Measurements from ENCODE around the gene CDC42SE1.
A peak's percentile ranks its signal among the peaks of the same experiment; 100 is the strongest.
"Not testable (repeated sequence)": the region's sequence is repeated elsewhere in the genome, so short reads cannot be mapped to it uniquely, and the experiment has no call there.

CDC42SE1 gene

GRCh38 chr1:151059109-151060006 is at the start of gene CDC42SE1:
TSS of gene CDC42SE1 (minus strand) at chr1:151059622. CDS start at chr1:151055730, 3,892 bp downstream.
- DNase-seq: peak; percentile 86

- DNase-seq: no peak
These were observed 48.9 kb upstream of the CDC42SE1 start for GRCh38 chr1:151108331-151108730.

- no peak for DNase-seq
These were observed 47.5 kb upstream of the CDC42SE1 start for GRCh38 chr1:151106894-151107293.

- DNase-seq: no peak
These were observed 45.2 kb upstream of the CDC42SE1 start for GRCh38 chr1:151104630-151105029.

GRCh38 chr1:151098126-151098525 is 38.7 kb upstream of the CDC42SE1 start:
- no peak for DNase-seq

GRCh38 chr1:151097426-151097825 is 38.0 kb upstream of the CDC42SE1 start:
- DNase-seq: not testable (repeated sequence)

GRCh38 chr1:151085953-151086559 is 26.6 kb upstream of the CDC42SE1 start:
- DNase-seq: no peak

- DNase-seq: no peak
These were observed 12.8 kb upstream of the CDC42SE1 start for GRCh38 chr1:151072224-151072623.

GRCh38 chr1:151070474-151071276 is 11.3 kb upstream of the CDC42SE1 start, which contains the start of gene GABPB2:
TSS of gene GABPB2 (plus strand) at chr1:151070761. CDS start at chr1:151088190, 17,429 bp downstream.
- peak; percentile 89 for DNase-seq

- DNase-seq: no peak
These were observed 9.7 kb upstream of the CDC42SE1 start for GRCh38 chr1:151069103-151069486.

- DNase-seq: no peak
These were observed 7.8 kb upstream of the CDC42SE1 start for GRCh38 chr1:151067185-151067584.

- no peak for DNase-seq
These were observed 5.7 kb upstream of the CDC42SE1 start for GRCh38 chr1:151065089-151065645.

GRCh38 chr1:151062741-151063371 is 3.4 kb upstream of the CDC42SE1 start:
- no peak for DNase-seq

- no peak for DNase-seq
These were observed 2.3 kb upstream of the CDC42SE1 start for GRCh38 chr1:151061704-151062103.

- DNase-seq: no peak
These were observed 1.4 kb upstream of the CDC42SE1 start for GRCh38 chr1:151060657-151061421.

- DNase-seq: peak; percentile 14
These were observed 710 bp upstream of the CDC42SE1 start, which contains the start of gene MLLT11 for GRCh38 chr1:151060007-151060656. TSS of gene MLLT11 (plus strand) at chr1:151060397. CDS start at chr1:151067225, 6,828 bp downstream.

GRCh38 chr1:151058692-151059091 is 730 bp downstream of the CDC42SE1 start:
- no peak for DNase-seq

- peak; percentile 11 for DNase-seq
These were observed 3.3 kb downstream of the CDC42SE1 start for GRCh38 chr1:151056149-151056548.

- DNase-seq: no peak
These were observed 3.8 kb downstream of the CDC42SE1 start for GRCh38 chr1:151055581-151055980.

- DNase-seq: no peak
These were observed 4.4 kb downstream of the CDC42SE1 start for GRCh38 chr1:151054971-151055547.
